ENCODE results near the gene NRCAM. TPM values are rescaled to one million over a fixed set of nuclear protein-coding genes. Genes with fewer than 3 reads are reported as not detected.
"Not testable (repeated sequence)": the region's sequence is repeated elsewhere in the genome, so short reads cannot be mapped to it uniquely, and the experiment has no call there.

The NRCAM gene
- total and polyA plus RNA-seq, 2 donors = 4.7 to 13.9 TPM

DNA sequence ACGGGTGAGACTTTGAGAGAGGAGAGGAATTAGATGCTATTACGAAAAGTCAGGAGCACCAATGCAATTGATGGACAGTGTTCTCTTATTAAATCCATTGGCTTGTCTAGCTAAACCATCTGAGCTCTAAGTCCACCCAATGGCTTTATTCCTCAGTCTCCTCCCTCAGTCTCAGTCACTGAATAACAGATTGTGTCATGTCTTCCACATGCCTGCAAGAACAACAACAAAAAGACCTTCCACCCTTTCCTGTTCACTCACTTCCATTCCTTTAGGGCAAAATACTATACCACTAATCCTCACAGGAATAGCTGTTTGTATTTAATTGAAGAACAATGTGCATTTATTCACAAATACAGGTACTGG is 171.2 kb downstream of the NRCAM start:
- no peak overlapping the region for H3K27ac ChIP-seq (ENCODE audit: low read depth in 1 of 2, low read length in 1 of 2)
- WGBS = 86% methylated on average over 2 of the region's 2 CpGs
- H3K27me3 ChIP-seq (ENCODE audit: control insufficient read depth in 2 of 2, insufficient read depth in 1 of 2, low read length in 1 of 2) = no peaks in the 10 kb centered on the region
- DNase-seq (ENCODE audit: low read depth in 6 of 9, low spot score in 9 of 9) = no peak
- no peaks in the 10 kb centered on the region for H3K9me3 ChIP-seq (ENCODE audit: control insufficient read depth in 2 of 2, insufficient read depth in 1 of 2, low read length in 1 of 2)
- no peaks in the 10 kb centered on the region for H3K36me3 ChIP-seq (ENCODE audit: control insufficient read depth in 2 of 2, insufficient read depth in 2 of 2, low read length in 1 of 2)
- peaks cover 0 to 9% of the 10 kb centered on the region in 2 donors for H3K4me1 ChIP-seq (ENCODE audit: control insufficient read depth in 2 of 2, insufficient read depth in 2 of 2, low read length in 2 of 2)
- H3K4me3 ChIP-seq (ENCODE audit: low read length in 2 of 2) = no peak overlapping the region

DNA sequence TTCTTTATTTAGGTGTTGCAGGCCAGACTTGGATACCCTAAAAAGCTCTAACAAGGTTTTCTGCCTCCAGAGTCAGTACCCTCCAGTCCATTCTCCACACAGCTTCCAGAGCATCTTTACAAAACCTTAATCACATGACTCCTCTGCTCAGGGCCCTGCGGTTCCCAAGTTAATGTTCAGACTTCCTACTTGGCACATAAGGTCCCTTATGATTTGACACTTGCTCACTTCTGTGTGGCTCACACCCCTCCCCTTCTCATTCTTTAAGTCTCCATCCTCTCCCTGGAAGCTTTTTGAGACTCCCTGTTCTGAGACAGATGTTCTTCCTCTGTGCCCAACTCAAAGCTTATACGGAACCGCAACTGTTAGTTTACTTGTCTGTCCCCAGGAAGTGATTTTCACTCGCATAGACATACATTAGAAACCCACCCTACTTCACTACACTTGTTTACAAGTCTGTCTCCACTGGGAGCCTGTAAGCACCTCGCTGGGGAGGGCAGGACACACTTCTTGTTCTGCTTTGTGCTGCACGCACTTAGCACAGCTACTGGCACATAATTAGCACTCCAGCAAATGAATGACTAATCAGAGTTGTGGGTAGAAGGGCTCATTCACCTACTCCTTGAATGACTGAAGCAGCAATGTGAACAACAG is 171.8 kb downstream of the NRCAM start:
- H3K27me3 ChIP-seq (ENCODE audit: control insufficient read depth in 2 of 2, insufficient read depth in 1 of 2, low read length in 1 of 2) = no peaks in the 10 kb centered on the region
- H3K4me3 ChIP-seq (ENCODE audit: low read length in 2 of 2) = no peak overlapping the region
- H3K9me3 ChIP-seq (ENCODE audit: control insufficient read depth in 2 of 2, insufficient read depth in 1 of 2, low read length in 1 of 2) = no peaks in the 10 kb centered on the region
- 29% methylated on average over 6 of the region's 6 CpGs for WGBS
- peak in 3 of 9 donors; percentile 10 to 34 (median 21) for DNase-seq (ENCODE audit: low read depth in 6 of 9, low spot score in 9 of 9)
- H3K36me3 ChIP-seq (ENCODE audit: control insufficient read depth in 2 of 2, insufficient read depth in 2 of 2, low read length in 1 of 2) = no peaks in the 10 kb centered on the region
- H3K4me1 ChIP-seq (ENCODE audit: control insufficient read depth in 2 of 2, insufficient read depth in 2 of 2, low read length in 2 of 2) = peaks cover 0 to 9% of the 10 kb centered on the region in 2 donors
- H3K27ac ChIP-seq (ENCODE audit: low read depth in 1 of 2, low read length in 1 of 2) = no peak overlapping the region

DNA sequence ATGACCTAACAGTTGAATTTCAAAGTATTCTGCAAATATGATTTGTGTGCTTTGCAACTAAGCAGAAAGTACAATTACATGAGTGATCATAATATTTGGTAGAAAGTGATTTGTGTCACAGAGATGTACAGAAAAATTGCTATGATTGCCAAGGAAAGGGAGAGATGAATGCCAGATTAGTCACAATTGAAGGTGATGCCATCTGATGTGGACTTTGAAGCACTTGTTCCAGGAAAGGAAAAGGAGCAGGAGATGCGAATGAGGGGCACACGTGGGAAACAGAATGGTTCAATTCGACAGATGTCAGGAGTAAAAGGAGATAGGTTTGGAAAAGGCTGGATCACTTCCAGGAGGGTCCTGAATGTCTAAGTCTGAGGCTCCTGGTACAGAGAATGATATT is 173.0 kb downstream of the NRCAM start:
- no peaks in the 10 kb centered on the region for H3K36me3 ChIP-seq (ENCODE audit: control insufficient read depth in 2 of 2, insufficient read depth in 2 of 2, low read length in 1 of 2)
- peaks cover 0 to 9% of the 10 kb centered on the region in 2 donors for H3K4me1 ChIP-seq (ENCODE audit: control insufficient read depth in 2 of 2, insufficient read depth in 2 of 2, low read length in 2 of 2)
- no peaks in the 10 kb centered on the region for H3K9me3 ChIP-seq (ENCODE audit: control insufficient read depth in 2 of 2, insufficient read depth in 1 of 2, low read length in 1 of 2)
- H3K4me3 ChIP-seq (ENCODE audit: low read length in 2 of 2) = no peak overlapping the region
- H3K27ac ChIP-seq (ENCODE audit: low read depth in 1 of 2, low read length in 1 of 2) = no peak overlapping the region
- DNase-seq (ENCODE audit: low read depth in 6 of 9, low spot score in 9 of 9) = no peak
- no peaks in the 10 kb centered on the region for H3K27me3 ChIP-seq (ENCODE audit: control insufficient read depth in 2 of 2, insufficient read depth in 1 of 2, low read length in 1 of 2)
- 88% methylated on average over 3 of the region's 3 CpGs for WGBS

DNA sequence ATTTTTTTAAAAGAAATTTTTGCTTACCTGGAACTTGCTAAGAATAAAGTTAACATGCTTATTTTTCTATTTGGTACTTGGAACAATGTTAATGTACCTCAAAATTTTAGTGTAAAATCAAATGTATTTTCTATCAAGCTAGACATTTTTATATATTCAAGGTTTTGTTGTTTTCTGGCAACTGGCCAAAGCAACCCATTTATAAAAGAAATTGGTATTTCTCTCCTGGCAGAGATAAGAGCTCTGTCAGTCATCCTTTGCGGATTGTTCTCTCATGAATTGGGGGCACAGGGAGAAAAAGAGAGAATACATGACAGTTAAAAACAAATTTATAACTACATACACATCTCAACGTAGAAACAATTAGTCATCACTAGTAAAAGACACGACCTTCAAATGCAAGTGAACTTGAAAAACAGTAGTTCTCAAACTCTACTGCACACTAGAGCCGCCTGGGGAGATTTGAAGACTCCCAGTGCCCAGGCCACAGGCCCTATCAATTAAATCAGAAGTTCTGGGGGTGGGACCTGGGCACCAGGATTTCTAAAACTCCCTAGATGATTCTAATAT is 173.7 kb downstream of the NRCAM start:
- peaks cover 0 to 9% of the 10 kb centered on the region in 2 donors for H3K4me1 ChIP-seq (ENCODE audit: control insufficient read depth in 2 of 2, insufficient read depth in 2 of 2, low read length in 2 of 2)
- H3K4me3 ChIP-seq (ENCODE audit: low read length in 2 of 2) = no peak overlapping the region
- no peak overlapping the region for H3K27ac ChIP-seq (ENCODE audit: low read depth in 1 of 2, low read length in 1 of 2)
- no peak for DNase-seq (ENCODE audit: low read depth in 6 of 9, low spot score in 9 of 9)
- 61% methylated on average over 4 of the region's 4 CpGs for WGBS
- no peaks in the 10 kb centered on the region for H3K36me3 ChIP-seq (ENCODE audit: control insufficient read depth in 2 of 2, insufficient read depth in 2 of 2, low read length in 1 of 2)
- H3K27me3 ChIP-seq (ENCODE audit: control insufficient read depth in 2 of 2, insufficient read depth in 1 of 2, low read length in 1 of 2) = no peaks in the 10 kb centered on the region
- no peaks in the 10 kb centered on the region for H3K9me3 ChIP-seq (ENCODE audit: control insufficient read depth in 2 of 2, insufficient read depth in 1 of 2, low read length in 1 of 2)

DNA sequence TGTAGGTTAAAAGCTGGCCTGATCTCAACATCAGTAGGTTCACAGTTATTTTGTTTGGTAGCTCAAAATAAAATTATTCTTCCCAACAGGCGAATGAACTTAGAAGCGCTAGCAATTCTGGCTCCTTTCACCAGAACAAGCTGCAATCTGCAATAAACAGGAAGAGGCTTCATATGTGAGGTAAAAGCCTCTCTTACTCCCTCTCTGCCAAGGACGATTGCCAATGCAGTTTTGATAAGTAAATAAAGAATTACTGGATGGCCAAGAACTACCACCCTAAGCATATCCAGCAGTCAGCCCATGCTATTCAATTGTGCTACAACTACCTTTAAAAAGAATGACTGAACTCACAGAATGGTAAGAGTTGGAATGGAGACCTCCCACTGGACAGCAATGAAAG is 176.1 kb downstream of the NRCAM start:
- Histone ChIP-seq H3K4me3 (ENCODE audit: low read length in 2 of 2) (no peak overlapping the region), H3K36me3 (ENCODE audit: control insufficient read depth in 2 of 2, insufficient read depth in 2 of 2, low read length in 1 of 2) (no peaks in the 10 kb centered on the region), H3K4me1 (ENCODE audit: control insufficient read depth in 2 of 2, insufficient read depth in 2 of 2, low read length in 2 of 2) (peaks cover 0 to 9% of the 10 kb centered on the region in 2 donors), H3K27me3 (ENCODE audit: control insufficient read depth in 2 of 2, insufficient read depth in 1 of 2, low read length in 1 of 2) (no peaks in the 10 kb centered on the region), H3K27ac (ENCODE audit: low read depth in 1 of 2, low read length in 1 of 2) (no peak overlapping the region), H3K9me3 (ENCODE audit: control insufficient read depth in 2 of 2, insufficient read depth in 1 of 2, low read length in 1 of 2) (no peaks in the 10 kb centered on the region)
- WGBS = 53% methylated on average over 3 of the region's 3 CpGs
- DNase-seq (ENCODE audit: low read depth in 6 of 9, low spot score in 9 of 9) = no peak

DNA sequence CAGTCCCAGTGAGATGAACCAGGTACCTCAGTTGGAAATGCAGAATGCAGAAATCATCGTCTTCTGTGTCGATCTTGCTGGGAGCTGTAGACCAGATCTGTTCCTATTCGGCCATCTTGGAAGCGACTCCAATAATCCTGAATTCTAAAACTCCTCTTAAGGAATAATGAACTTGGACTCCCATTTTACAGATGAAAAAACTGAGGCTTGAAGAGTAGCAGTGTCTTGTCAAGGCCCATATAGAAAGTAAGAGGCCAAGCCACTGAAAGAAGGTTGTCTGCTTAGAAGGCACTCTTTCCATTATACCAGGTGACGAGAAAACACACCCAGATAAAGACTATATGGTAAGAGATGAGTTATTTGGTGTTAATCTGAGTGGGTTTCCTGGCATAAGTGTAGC is 177.5 kb downstream of the NRCAM start:
- Histone ChIP-seq H3K4me3 (ENCODE audit: low read length in 2 of 2) (no peak overlapping the region), H3K27ac (ENCODE audit: low read depth in 1 of 2, low read length in 1 of 2) (no peak overlapping the region), H3K36me3 (ENCODE audit: control insufficient read depth in 2 of 2, insufficient read depth in 2 of 2, low read length in 1 of 2) (no peaks in the 10 kb centered on the region), H3K9me3 (ENCODE audit: control insufficient read depth in 2 of 2, insufficient read depth in 1 of 2, low read length in 1 of 2) (no peaks in the 10 kb centered on the region), H3K27me3 (ENCODE audit: control insufficient read depth in 2 of 2, insufficient read depth in 1 of 2, low read length in 1 of 2) (no peaks in the 10 kb centered on the region), H3K4me1 (ENCODE audit: control insufficient read depth in 2 of 2, insufficient read depth in 2 of 2, low read length in 2 of 2) (no peaks in the 10 kb centered on the region)
- 97% methylated on average over 5 of the region's 5 CpGs for WGBS
- no peak for DNase-seq (ENCODE audit: low read depth in 6 of 9, low spot score in 9 of 9)

DNA sequence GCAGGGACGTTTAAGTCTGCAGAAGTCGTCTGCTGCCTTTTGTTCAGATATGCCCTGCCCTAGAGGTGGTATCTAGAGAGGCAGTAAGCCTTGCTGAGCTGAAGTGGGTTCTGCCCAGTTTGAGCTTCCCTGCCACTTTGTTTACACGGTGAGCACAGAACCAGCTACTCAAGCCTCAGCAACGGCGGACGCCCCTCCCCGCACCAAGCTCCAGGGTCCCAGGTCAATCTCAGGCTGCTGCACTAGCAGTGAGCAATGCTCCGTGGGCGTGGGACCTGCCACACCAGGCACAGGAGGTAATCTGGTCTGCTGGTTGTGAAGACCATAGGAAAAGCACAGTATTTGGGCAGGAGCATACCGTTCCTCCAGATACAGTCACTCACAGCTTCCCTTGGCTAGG is 178.0 kb downstream of the NRCAM start:
- no peaks in the 10 kb centered on the region for H3K4me1 ChIP-seq (ENCODE audit: control insufficient read depth in 2 of 2, insufficient read depth in 2 of 2, low read length in 2 of 2)
- WGBS = 96% methylated on average over 10 of the region's 10 CpGs
- no peaks in the 10 kb centered on the region for H3K36me3 ChIP-seq (ENCODE audit: control insufficient read depth in 2 of 2, insufficient read depth in 2 of 2, low read length in 1 of 2)
- no peak overlapping the region for H3K4me3 ChIP-seq (ENCODE audit: low read length in 2 of 2)
- no peaks in the 10 kb centered on the region for H3K27me3 ChIP-seq (ENCODE audit: control insufficient read depth in 2 of 2, insufficient read depth in 1 of 2, low read length in 1 of 2)
- H3K9me3 ChIP-seq (ENCODE audit: control insufficient read depth in 2 of 2, insufficient read depth in 1 of 2, low read length in 1 of 2) = no peaks in the 10 kb centered on the region
- DNase-seq (ENCODE audit: low read depth in 6 of 9, low spot score in 9 of 9) = no peak
- no peak overlapping the region for H3K27ac ChIP-seq (ENCODE audit: low read depth in 1 of 2, low read length in 1 of 2)

DNA sequence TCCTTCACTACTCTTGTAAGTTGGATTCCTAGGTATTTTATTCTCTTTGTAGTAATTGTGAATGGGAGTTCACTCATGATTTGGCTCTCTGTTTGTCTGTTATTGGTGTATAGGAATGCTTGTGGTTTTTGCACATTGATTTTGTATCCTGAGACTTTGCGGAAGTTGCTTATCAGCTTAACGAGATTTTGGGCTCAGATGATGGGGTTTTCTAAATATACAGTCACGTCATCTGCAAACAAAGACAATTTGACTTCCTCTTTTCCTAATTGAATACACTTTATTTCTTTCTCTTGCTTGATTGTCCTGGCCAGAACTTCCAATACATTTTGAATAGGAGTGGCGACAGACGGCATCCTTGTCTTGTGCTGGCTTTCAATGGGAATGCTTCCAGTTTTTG is 181.8 kb downstream of the NRCAM start:
- H3K4me1 ChIP-seq (ENCODE audit: control insufficient read depth in 2 of 2, insufficient read depth in 2 of 2, low read length in 2 of 2); H3K4me3 ChIP-seq (ENCODE audit: low read length in 2 of 2); H3K9me3 ChIP-seq (ENCODE audit: control insufficient read depth in 2 of 2, insufficient read depth in 1 of 2, low read length in 1 of 2); H3K36me3 ChIP-seq (ENCODE audit: control insufficient read depth in 2 of 2, insufficient read depth in 2 of 2, low read length in 1 of 2); DNase-seq (ENCODE audit: low read depth in 6 of 9, low spot score in 9 of 9); H3K27ac ChIP-seq (ENCODE audit: low read depth in 1 of 2, low read length in 1 of 2); H3K27me3 ChIP-seq (ENCODE audit: control insufficient read depth in 2 of 2, insufficient read depth in 1 of 2, low read length in 1 of 2): not testable (repeated sequence)
- WGBS = 75% methylated on average over 5 of the region's 5 CpGs

DNA sequence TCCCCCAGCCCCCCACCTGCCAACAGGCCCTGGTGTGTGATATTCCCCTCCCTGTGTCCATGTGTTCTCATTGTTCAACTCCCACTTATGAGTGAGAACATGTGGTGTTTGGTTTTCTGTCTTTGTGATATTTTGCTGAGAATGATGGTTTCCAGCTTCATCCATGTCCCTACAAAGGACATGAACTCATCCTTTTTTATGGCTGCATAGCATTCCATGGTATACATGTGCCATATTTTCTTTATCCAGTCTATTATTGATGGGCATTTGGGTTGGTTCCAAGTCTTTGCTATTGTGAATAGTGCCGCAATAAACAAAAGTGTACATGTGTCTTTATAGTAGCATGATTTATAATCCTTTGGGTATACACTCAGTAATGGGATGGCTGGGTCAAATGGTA is 183.3 kb downstream of the NRCAM start:
- not testable (repeated sequence) for H3K36me3 ChIP-seq (ENCODE audit: control insufficient read depth in 2 of 2, insufficient read depth in 2 of 2, low read length in 1 of 2); H3K9me3 ChIP-seq (ENCODE audit: control insufficient read depth in 2 of 2, insufficient read depth in 1 of 2, low read length in 1 of 2); DNase-seq (ENCODE audit: low read depth in 6 of 9, low spot score in 9 of 9); H3K27me3 ChIP-seq (ENCODE audit: control insufficient read depth in 2 of 2, insufficient read depth in 1 of 2, low read length in 1 of 2); H3K4me1 ChIP-seq (ENCODE audit: control insufficient read depth in 2 of 2, insufficient read depth in 2 of 2, low read length in 2 of 2); H3K27ac ChIP-seq (ENCODE audit: low read depth in 1 of 2, low read length in 1 of 2); H3K4me3 ChIP-seq (ENCODE audit: low read length in 2 of 2)
- WGBS = 99% methylated on average over 1 of the region's 1 CpG
